Inferior parietal cortex (tissue), 1 donor: ENCODE measurements around the gene TYK2.
"Not testable (repeated sequence)": the region's sequence is repeated elsewhere in the genome, so short reads cannot be mapped to it uniquely, and the experiment has no call there.

Source experiments
- DNase-seq: peaks from one replicate; pipeline ENCODE4 v3.0.0-alpha.2; 2016; ENCODE audit errors: extremely low spot score

The TYK2 gene

GRCh38 chr19:10408511-10409283 lies 28.3 kb upstream of the TYK2 start:
- DNase-seq = no peak

- no peak for DNase-seq
Observed at GRCh38 chr19:10407096-10407495, 26.7 kb upstream of the TYK2 start.

DNA sequence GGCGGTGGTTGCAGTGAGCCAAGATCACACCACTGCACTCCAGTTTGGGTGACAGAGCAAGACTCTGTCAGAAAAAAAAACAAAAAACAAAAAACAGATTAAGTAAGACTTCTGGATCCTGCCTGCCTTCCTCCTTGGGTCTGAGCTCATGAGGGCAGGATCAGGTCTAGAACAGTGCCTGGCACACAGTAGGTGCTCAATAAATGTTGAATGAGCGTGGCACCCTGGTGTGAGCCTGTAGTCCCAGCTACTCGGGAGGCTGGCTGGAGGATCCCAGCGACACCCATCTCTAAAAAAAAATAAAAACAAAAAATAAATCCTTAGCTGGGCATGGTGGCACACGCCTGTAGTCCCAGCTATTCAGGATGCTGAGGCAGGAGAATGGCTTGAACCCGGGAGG lies 25.8 kb upstream of the TYK2 start:
- no peak for DNase-seq

DNA sequence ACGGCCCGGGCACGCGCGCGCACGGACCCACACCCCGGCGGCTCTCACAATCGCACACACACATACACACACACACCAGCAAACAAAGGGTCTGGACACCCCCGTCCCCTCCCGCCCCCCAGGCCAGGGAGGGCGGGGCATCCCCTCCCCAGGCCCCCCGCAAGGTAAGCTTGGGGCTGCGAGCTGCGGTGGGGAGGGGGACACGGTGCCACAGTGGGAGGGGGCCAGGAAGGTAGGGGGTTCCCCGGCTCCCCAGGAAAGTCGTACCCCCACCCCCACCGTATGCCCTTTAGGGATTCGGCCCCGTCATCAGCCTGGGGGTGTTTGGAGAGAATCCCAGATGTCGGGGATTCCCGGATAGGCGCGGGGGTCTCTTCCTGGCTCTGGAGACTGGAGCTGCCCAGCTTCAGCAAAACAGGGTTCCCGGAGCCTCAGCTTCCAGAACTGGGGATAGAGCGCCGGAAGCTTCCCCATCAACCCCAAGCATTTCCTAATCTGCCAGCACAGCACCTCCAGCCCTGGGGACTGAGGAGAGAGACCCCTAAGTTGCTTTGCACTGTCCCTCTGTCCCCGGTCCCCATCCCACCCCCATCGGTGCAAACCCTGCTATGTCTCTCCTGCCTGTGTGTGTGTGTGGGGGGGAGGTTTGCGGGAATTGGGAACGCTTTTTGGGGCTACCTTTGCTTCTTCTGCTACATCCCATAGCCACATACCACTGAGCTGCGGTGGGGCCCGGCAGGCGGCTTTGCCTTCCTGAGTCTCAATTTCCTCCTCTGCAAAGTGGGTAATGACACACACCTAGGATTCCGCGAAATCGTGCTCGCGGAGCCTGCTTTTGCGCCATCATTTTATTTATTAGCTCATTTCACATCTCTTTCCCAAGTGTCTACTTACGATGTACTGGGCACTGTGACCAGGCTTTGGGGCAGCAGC lies 24.8 kb upstream of the TYK2 start:
- DNase-seq = no peak

- DNase-seq = peak; percentile 96
Observed at GRCh38 chr19:10403137-10404021, 23.0 kb upstream of the TYK2 start, which contains the start of gene CDC37. Gene CDC37, minus strand, starts transcription at chr19:10403542. Its CDS starts 63 bp downstream, at chr19:10403479.

DNA sequence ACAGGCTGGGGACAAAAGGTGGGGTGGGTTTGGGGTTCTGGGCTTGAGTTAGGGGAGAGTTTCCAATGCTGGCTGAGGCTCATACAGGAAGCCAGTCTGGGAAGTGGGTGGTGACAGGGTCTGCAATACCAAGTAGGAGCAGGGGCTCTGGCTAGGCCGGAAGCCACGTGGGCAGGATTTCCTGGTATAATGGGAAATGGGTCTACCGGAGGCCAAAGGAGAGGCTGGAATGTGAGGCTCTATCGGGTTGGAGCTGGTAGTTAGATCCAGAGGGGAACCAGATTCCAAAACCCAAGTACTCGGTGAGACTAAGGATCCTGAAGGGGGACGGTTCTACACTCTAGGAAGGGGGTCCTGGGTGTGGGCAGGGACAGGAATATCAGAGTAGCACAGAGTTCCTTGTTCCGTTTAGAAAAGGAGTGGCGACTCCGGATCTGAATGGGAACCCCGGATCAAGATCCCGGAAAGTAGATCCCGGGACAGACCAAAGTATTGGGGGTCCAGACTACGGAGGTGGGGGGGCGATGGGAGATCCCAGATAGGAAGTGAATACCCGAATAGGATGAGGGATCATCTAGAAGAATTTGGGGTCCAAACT lies 22.2 kb upstream of the TYK2 start:
- no peak for DNase-seq

- no peak for DNase-seq
Observed at GRCh38 chr19:10399878-10400277, 19.5 kb upstream of the TYK2 start.

GRCh38 chr19:10399340-10399739 lies 19.0 kb upstream of the TYK2 start:
- DNase-seq = not testable (repeated sequence)

GRCh38 chr19:10398819-10399218 lies 18.4 kb upstream of the TYK2 start:
- DNase-seq = no peak

GRCh38 chr19:10395917-10396316 lies 15.5 kb upstream of the TYK2 start:
- no peak for DNase-seq

DNA sequence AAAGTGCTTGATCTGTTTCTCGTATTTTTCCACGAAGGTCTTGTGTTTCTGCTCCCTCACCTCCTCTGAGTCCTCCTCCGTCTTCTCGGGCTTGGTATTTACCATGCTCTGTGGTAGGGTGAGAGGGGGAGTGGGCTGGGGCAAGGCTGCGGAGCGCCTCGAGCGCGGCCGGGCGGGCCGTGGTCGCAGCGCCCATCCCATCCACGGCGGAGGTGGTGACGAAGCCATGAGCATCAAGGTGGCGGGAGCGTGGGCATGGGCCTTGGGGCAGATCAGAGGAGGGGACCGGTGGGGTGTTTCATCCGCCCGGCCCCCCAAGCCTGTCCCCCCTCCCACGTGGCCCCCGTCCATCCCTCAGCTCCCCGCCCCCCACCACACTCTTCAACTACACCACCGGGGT lies 15.1 kb upstream of the TYK2 start:
- DNase-seq = no peak

DNA sequence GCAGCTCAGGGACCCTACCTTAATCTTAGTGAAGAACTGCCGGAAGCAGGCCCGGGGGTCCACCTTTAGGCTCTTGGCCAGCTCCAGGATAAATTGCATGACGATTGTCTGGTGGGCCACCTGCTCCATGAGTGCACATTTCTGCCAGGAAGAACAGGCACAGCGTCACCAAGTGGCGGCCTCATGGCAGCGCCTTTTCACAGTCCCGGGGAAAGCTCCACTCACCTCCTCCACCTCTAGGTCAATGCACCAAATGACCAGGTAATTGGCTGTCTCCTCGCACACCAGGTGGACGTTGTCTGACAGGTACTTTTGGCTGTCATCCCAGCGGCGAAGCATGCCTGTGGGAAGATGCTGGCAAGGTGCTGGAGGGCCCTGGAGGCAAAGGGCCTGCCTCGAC lies 14.6 kb upstream of the TYK2 start:
- no peak for DNase-seq

DNA sequence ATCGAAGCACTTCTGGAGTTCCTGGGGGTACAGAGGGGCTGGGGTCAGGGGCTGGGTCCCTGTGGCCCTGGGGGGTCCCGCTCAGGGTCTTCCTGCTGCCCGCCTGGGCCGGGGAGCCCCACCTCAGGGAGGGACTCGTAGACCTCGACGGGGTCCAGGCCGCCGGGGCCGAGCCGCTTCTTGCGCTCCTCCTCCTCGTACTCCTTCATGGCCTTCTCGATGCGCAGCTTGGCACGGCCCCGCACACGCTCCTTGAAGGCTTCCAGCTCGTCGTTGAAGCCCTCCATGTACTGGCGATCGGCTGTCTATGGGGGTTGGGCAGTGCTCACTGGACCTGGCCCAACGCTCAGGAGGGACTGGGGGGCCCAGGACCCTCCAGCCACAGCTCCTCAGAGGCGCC lies 12.8 kb upstream of the TYK2 start:
- DNase-seq = no peak

- DNase-seq = no peak
Observed at GRCh38 chr19:10392120-10392519, 11.7 kb upstream of the TYK2 start.

- peak; percentile 66 for DNase-seq
Observed at GRCh38 chr19:10390652-10391286, 10.4 kb upstream of the TYK2 start.

- DNase-seq = no peak
Observed at GRCh38 chr19:10389863-10390262, 9.5 kb upstream of the TYK2 start.

GRCh38 chr19:10388957-10389356 lies 8.6 kb upstream of the TYK2 start:
- peak; percentile 95 for DNase-seq

GRCh38 chr19:10384580-10384979 lies 4.2 kb upstream of the TYK2 start:
- no peak for DNase-seq

- DNase-seq = not testable (repeated sequence)
Observed at GRCh38 chr19:10383223-10383499, 2.8 kb upstream of the TYK2 start.

DNA sequence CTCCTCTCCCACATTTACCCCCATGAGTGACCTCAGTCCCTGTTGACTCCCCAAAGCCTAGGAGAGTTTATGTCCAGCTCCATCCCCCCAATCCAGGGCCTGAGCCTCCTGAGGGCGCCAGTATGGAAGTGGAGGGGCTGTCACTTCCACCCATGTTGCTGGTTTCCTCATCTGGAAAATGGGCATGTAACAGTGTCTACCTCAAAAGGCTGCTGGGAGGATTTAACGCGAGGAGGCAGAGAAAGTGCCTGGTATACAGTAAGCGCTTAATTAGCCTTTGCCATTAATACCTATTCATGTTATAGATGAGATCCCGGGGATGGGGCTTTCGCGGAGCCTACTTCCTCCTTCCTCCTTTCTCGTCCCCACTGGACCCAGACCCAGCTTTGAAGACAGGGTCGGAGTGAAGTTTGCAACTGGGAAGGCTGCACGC lies 476 bp downstream of the TYK2 start:
- no peak for DNase-seq

GRCh38 chr19:10378124-10378523 lies 2.2 kb downstream of the TYK2 start:
- no peak for DNase-seq
